ENCODE measurements around the gene FGFR2. TPM values are rescaled to one million over a fixed set of nuclear protein-coding genes. Genes with fewer than 3 reads are reported as not detected.

Gene FGFR2
- total RNA-seq, 4 donors from 2014 or later = 0.11 to 0.31 (median 0.22) TPM; not detected in 1

GRCh38 chr10:121466424-121466823 is 131.8 kb downstream of the FGFR2 start:
- H3K4me3 ChIP-seq = no peak overlapping the region
- H3K36me3 ChIP-seq = no peaks in the 10 kb centered on the region
- DNase-seq (no peak), ATAC-seq (no peak)
- intact Hi-C loops (cut with DNase I; ENCODE audit: low total_unique reads) (no loop called here), in situ Hi-C loops (cut with MboI; ENCODE audit: low sequenced_read_pairs in 4 of 4) (no loop called here)
- H3K27me3 ChIP-seq = peaks cover 0 to 4% (median 0%) of the 10 kb centered on the region in 3 donors
- TF ChIP-seq CTCF (IDR thresholded peaks at IDR 0.05 in 4 of 5, conservative IDR thresholded peaks at IDR 0.05 in 1 of 5) (no peak), POLR2A (IDR thresholded peaks at IDR 0.05) (no peak)
- no peak overlapping the region for H3K27ac ChIP-seq
- no peaks in the 10 kb centered on the region for H3K9me3 ChIP-seq
- H3K4me1 ChIP-seq = no peaks in the 10 kb centered on the region

DNA sequence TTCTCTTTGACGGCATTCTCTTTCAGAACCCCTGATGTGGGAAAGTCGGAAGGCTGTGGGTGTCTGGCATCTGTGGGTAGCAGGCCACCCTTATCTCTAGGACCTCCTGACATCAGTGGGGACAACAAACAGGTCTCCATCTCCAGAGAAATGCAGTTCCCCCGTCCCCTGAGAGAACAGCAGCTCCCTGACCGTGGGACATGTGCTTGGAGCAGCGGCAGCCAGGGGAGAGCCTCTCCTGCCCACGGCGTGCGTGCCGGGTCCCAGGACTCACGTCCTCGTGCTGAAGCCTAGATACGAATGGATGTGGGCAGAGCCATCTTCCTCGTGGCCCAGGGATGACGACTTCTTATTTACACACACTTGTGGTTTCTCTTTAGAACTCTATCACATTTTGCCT is 133.0 kb downstream of the FGFR2 start:
- DNase-seq = no peak
- TF ChIP-seq POLR2A (IDR thresholded peaks at IDR 0.05) = no peak
- no peak for TF ChIP-seq CTCF (IDR thresholded peaks at IDR 0.05 in 4 of 5, conservative IDR thresholded peaks at IDR 0.05 in 1 of 5)
- in situ Hi-C loops (cut with MboI; ENCODE audit: low sequenced_read_pairs in 4 of 4) = no loop called here
- intact Hi-C loops (cut with DNase I; ENCODE audit: low total_unique reads) = no loop called here
- Histone ChIP-seq H3K27me3 (peaks cover 0 to 4% (median 0%) of the 10 kb centered on the region in 3 donors), H3K27ac (no peak overlapping the region), H3K9me3 (no peaks in the 10 kb centered on the region), H3K4me1 (no peaks in the 10 kb centered on the region), H3K36me3 (no peaks in the 10 kb centered on the region), H3K4me3 (no peak overlapping the region)
- ATAC-seq = no peak

GRCh38 chr10:121464517-121464916 is 133.7 kb downstream of the FGFR2 start:
- no peaks in the 10 kb centered on the region for H3K4me1 ChIP-seq
- no peak overlapping the region for H3K27ac ChIP-seq
- no peak overlapping the region for H3K4me3 ChIP-seq
- intact Hi-C loops (cut with DNase I; ENCODE audit: low total_unique reads) = no loop called here
- in situ Hi-C loops (cut with MboI; ENCODE audit: low sequenced_read_pairs in 4 of 4) = no loop called here
- no peak for DNase-seq
- no peak for ATAC-seq
- no peaks in the 10 kb centered on the region for H3K9me3 ChIP-seq
- H3K27me3 ChIP-seq = peaks cover 0 to 4% (median 0%) of the 10 kb centered on the region in 3 donors
- no peak for TF ChIP-seq CTCF (IDR thresholded peaks at IDR 0.05 in 4 of 5, conservative IDR thresholded peaks at IDR 0.05 in 1 of 5)
- TF ChIP-seq POLR2A (IDR thresholded peaks at IDR 0.05) = no peak
- no peaks in the 10 kb centered on the region for H3K36me3 ChIP-seq

DNA sequence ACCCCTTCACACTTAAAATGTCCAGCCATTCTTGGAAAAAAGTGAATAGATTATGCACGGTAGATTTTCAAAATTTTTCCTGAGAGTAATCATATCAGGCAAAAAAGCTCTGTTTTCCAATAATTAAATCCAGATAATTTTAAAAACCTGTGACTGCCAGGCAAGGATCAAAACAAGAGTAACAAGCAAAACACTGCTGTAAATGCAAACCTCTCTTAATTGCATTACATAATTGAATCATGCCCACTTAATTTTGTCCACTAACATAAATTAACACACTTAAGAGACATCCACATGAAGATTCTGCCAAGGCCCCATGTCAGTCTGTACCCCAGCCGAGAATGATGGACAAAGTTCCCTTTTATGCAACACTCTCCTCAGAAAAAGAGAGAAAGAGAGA is 135.3 kb downstream of the FGFR2 start:
- Histone ChIP-seq H3K4me1 (no peaks in the 10 kb centered on the region), H3K36me3 (no peaks in the 10 kb centered on the region), H3K27me3 (peaks cover 0 to 4% (median 0%) of the 10 kb centered on the region in 3 donors), H3K27ac (no peak overlapping the region), H3K9me3 (no peaks in the 10 kb centered on the region), H3K4me3 (no peak overlapping the region)
- in situ Hi-C loops (cut with MboI; ENCODE audit: low sequenced_read_pairs in 4 of 4) = no loop called here
- intact Hi-C loops (cut with DNase I; ENCODE audit: low total_unique reads) = no loop called here
- ATAC-seq (no peak), DNase-seq (no peak)
- TF ChIP-seq POLR2A (IDR thresholded peaks at IDR 0.05) = no peak
- no peak for TF ChIP-seq CTCF (IDR thresholded peaks at IDR 0.05 in 4 of 5, conservative IDR thresholded peaks at IDR 0.05 in 1 of 5)

GRCh38 chr10:121462281-121462680 is 136.0 kb downstream of the FGFR2 start:
- peaks cover 0 to 4% (median 0%) of the 10 kb centered on the region in 3 donors for H3K27me3 ChIP-seq
- no peaks in the 10 kb centered on the region for H3K36me3 ChIP-seq
- intact Hi-C loops (cut with DNase I; ENCODE audit: low total_unique reads) (no loop called here), in situ Hi-C loops (cut with MboI; ENCODE audit: low sequenced_read_pairs in 4 of 4) (no loop called here)
- no peak overlapping the region for H3K27ac ChIP-seq
- no peak for DNase-seq
- TF ChIP-seq CTCF (IDR thresholded peaks at IDR 0.05 in 4 of 5, conservative IDR thresholded peaks at IDR 0.05 in 1 of 5) = no peak
- no peak for TF ChIP-seq POLR2A (IDR thresholded peaks at IDR 0.05)
- ATAC-seq = no peak
- H3K9me3 ChIP-seq = no peaks in the 10 kb centered on the region
- H3K4me3 ChIP-seq = no peak overlapping the region
- no peaks in the 10 kb centered on the region for H3K4me1 ChIP-seq

Measured in gastrocnemius medialis (tissue), 4 donors.